Measurements from ENCODE around the gene SFXN5.

Gene SFXN5

GRCh38 chr2:72958542-72959385 lies 112.7 kb downstream of the SFXN5 start:
- no peak for DNase-seq
- intact Hi-C loops (cut with DNase I), result no loop called here

GRCh38 chr2:72956936-72957335 lies 114.6 kb downstream of the SFXN5 start:
- no peak for DNase-seq
- intact Hi-C loops (cut with DNase I), result no loop called here

DNA sequence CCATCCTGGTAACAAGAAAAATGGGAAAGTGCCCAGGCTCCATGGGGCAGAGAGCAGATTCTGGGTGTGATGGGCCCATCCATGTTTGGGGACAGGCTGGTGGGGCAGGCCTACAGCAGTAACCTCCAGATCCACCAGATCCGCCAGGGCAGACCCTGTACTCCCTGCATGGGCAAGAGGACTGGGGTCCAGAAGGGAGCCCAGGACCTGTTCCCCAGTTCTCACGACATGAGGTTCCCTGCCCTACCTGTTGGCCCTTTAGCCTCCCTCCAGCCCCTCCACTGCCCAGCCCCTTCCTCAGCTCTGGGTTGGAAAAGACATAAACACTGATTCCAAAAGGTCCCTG lies 115.5 kb downstream of the SFXN5 start:
- intact Hi-C loops (cut with DNase I), result no loop called here
- DNase-seq, result no peak

GRCh38 chr2:72955228-72956049 lies 116.1 kb downstream of the SFXN5 start:
- intact Hi-C loops (cut with DNase I), result no loop called here
- no peak for DNase-seq

DNA sequence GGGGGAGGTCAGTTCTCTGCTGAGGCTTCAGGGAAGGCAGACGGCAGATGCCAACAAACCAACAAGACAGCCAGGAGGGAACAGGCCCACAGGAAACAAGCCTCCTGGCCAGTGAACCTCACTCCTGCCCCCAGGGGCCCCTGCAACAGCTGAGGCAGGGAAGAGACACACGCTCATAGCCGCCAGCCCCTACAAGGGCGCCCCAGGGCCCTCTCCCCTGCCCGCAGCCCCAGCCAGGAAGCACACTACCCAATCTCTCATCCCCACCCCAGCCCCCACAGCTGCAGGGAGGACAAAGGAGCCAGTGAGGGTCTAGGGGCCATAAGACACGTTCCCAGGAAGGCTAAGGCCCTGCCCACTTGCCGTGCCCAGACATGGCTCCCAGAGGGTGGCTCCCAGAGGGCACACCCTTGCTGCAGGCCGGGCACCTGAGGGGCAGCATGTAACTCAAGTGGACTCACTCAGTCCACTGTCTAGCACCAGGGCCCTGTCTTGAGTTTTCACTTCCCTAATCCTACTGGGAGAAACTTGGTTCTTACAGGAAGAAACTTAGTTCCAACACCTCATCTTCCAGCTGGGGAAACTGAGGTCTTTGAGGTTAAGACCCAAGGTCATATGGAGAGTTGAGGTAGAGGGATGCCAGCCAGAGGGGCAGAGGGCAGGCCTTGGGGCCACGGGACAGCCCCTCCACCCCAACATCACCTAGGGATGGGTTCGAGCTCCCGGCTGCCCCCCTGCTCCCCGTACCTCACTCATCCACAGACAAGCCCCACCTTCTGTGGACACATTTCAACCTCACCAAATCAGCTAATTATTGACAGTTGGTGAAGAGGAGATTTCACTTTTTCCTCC lies 116.9 kb downstream of the SFXN5 start:
- intact Hi-C loops (cut with DNase I), result no loop called here
- no peak for DNase-seq

DNA sequence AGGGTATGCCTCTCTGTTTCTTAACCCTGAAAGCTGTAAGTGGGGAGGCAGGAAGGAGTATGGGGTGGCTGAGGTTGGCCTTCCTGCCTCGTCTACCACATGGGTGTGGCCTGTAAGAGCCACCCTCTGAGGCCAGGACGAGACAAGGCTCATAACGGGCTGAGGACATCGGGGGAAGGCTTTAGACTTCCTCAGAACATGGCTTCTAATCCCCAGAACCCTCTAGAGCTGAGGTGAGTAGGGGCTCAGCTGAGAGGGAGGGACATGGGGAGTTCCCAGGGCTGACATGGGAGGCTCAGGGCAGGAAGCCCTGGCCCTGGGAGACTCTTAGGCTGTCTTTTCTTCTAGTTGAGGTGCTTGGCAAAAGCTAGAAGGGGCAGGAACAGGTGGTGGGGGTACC lies 117.5 kb downstream of the SFXN5 start:
- intact Hi-C loops (cut with DNase I), result no loop called here

GRCh38 chr2:72953528-72953927 lies 118.0 kb downstream of the SFXN5 start:
- intact Hi-C loops (cut with DNase I), result no loop called here
- no peak for DNase-seq

More for the DNA sequence above, 117.5 kb downstream of the SFXN5 start:
- no peak for DNase-seq

DNA sequence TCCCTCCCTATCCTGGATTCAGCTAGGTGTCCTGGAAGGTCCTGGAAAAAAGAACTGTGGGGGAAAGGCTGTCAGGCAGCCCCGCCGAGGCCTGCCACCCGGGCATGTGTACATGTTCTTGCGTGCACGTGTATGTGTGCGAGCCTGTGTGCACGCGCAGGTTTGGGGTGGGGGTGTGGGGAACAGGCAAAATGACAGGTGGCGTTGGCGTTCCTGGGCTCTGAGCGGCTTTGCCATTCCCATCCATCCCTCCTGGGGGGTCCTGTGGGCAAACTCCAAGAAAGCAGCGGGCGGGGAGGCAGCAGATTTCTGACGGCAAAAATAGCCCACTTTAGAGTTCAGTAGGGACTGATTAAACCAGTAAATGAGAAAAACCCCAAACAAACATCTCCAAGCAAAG lies 118.6 kb downstream of the SFXN5 start:
- intact Hi-C loops (cut with DNase I), result no loop called here
- no peak for DNase-seq

GRCh38 chr2:72952110-72952823 lies 119.2 kb downstream of the SFXN5 start:
- intact Hi-C loops (cut with DNase I), result no loop called here
- no peak for DNase-seq

GRCh38 chr2:72951303-72952095 lies 120.0 kb downstream of the SFXN5 start:
- DNase-seq, result no peak
- intact Hi-C loops (cut with DNase I), result no loop called here

DNA sequence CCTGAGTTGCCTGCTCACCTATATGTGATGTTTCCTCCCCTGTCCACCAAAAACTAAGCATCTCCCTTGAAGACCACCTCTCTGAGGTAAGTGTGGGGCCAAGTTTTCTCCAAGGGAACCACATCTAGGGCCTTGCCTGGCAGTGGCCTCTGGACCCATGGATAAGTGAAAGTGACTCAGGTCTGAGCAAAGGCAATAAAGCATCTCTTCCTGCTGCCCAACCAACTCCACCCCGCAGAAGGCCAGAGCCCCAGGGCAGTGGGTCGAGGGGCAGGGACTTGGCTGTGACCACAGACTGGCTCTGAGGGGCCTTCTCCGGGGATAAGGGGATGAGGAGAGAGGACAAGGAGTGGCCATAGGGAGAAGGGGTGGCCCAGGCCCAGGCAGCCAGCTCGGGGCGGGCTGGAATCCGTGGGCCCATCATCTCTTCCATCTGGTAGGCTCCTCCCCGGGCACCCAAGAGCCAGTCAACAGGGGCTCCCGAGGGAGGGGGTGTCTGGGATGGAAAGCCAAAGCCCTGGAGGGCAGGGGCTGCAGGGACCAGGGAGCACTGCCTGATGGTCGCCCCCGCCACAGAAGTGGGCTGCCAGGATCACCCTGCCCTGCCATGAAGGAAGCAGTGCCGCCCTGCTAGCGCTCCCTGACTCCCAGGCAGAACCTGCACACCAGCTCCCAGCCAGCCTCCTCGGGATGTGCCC lies 120.8 kb downstream of the SFXN5 start:
- intact Hi-C loops (cut with DNase I), result no loop called here

DNA sequence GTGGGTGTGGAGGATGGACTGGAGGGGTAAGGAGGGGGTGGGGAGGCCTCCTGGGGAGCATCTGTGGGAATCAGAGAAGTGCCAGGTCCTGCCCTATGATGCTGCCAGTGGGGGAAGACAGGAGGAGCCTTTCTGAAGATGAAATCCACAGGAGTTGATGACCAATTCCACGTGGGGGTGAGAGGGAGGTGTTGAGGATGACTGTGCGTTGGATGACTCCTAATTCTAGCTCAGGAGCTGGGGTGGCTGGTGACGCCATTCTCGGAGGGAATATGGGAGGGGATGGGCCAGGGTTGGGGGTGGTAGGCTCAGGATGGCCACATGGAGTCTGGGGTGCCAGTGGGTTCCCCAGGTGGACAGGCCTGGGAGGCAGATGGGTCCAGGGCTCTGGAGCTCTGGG lies 121.9 kb downstream of the SFXN5 start:
- no peak for DNase-seq
- intact Hi-C loops (cut with DNase I), result no loop called here

More for the DNA sequence above, 120.8 kb downstream of the SFXN5 start:
- no peak for DNase-seq

DNA sequence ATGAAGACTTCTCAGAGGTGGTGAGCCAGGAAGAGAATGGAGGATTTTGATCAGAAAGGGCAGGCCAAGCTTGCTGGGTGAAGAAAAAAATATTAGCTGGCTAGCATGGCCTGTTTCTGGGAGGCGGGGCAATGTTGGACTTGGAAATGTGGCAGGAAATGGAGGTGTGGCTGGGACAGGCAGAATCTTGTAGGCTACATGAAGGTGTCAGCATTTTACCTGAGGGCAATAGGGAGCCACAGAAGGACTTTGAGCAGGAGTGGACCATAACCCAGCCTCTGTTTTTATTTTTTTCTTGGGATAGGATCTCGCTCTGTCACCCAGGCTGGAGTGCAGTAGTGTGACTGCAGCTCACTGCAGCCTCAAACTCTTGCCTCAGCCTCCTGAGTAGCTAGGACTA lies 122.5 kb downstream of the SFXN5 start:
- intact Hi-C loops (cut with DNase I), result no loop called here
- DNase-seq, result no peak

- intact Hi-C loops (cut with DNase I), result no loop called here
These were observed 123.3 kb downstream of the SFXN5 start for GRCh38 chr2:72947952-72948830.

GRCh38 chr2:72946466-72946865 lies 125.0 kb downstream of the SFXN5 start:
- intact Hi-C loops (cut with DNase I), result no loop called here
- DNase-seq, result no peak

More at GRCh38 chr2:72947952-72948830, 123.3 kb downstream of the SFXN5 start:
- no peak for DNase-seq

DNA sequence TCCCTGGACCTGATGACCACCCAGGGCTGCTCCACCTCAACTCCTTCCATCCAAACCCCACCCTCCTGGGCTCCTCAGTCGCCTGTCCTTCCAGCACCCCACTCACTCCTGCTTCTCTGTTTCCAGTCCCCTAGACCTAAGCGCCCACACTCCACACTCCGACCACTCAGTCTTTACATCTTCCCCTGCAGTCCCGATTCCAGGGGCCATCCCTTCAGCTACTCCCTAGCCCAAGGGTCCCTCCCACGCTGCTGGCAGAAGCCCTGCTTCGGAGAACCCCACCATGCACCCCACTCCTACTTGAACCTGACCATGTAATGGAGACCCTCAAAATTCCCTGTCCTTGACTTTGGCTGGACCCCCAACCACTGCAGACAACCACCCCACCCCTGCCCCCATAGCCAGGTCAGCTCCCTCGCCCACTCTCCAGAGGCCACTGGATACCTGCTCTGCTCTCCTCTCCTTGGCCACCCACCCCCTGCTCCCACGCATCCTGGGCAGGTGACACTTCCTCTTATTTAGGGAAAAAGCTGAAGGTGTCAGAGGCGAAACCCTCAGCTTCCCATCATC lies 126.0 kb downstream of the SFXN5 start:
- DNase-seq, result no peak

More for the DNA sequence above, 126.0 kb downstream of the SFXN5 start:
- intact Hi-C loops (cut with DNase I), result no loop called here

Measured in head of caudate nucleus (tissue), 42 donors.